Measurements from ENCODE around the gene ACTMAP.

DNA sequence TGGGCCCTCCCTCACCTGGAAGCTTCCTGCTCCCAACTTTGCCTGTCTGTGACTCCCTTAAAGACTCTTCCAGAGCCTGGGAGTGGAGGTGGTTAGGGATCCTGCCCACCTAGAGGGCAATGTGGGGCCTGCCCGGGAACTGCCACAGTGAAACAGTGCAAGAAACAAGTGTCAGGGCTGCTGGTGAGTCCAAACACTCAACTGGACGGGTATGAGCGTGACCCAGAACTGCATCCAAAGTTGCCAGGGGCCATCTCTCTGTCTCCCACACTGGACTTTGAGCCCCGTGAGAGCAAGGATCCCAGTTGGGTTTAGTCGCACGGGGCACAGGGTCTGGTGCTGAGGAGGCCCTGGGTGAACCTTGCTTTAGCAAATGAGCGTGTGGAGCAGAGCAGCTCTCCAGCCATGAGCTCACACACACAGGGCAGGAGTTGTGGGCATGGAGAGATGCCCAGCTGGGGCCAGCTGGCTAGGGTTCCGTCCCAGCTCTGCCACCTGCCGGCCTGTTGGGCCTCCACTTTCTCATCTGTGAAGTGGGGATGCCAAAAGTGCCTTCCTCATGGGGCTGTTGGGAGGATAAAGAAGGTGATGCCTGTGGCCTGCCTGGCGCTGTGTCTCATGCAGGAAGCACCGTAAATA lies 57.0 kb downstream of the ACTMAP start:
- no peak for TF ChIP-seq EZH2 (IDR thresholded peaks at IDR 0.05)
- TF ChIP-seq, protein P1, sequence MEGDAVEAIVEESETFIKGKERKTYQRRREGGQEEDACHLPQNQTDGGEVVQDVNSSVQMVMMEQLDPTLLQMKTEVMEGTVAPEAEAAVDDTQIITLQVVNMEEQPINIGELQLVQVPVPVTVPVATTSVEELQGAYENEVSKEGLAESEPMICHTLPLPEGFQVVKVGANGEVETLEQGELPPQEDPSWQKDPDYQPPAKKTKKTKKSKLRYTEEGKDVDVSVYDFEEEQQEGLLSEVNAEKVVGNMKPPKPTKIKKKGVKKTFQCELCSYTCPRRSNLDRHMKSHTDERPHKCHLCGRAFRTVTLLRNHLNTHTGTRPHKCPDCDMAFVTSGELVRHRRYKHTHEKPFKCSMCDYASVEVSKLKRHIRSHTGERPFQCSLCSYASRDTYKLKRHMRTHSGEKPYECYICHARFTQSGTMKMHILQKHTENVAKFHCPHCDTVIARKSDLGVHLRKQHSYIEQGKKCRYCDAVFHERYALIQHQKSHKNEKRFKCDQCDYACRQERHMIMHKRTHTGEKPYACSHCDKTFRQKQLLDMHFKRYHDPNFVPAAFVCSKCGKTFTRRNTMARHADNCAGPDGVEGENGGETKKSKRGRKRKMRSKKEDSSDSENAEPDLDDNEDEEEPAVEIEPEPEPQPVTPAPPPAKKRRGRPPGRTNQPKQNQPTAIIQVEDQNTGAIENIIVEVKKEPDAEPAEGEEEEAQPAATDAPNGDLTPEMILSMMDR (IDR thresholded peaks at IDR 0.05), result no peak
